Activated B cell treated with CpG ODN at 0.5 μM for 24 hours (primary cell): ENCODE measurements around the gene NOM1. TPM values are rescaled to one million over a fixed set of nuclear protein-coding genes. Genes with fewer than 3 reads are reported as not detected.

Source experiments
- ATAC-seq: fragments of 200-7000 bp; cut with Tn5 transposase; one replicate; pipeline ENCODE4 v1.10.0; 2021; ENCODE audit warnings: low read depth, mild to moderate bottlenecking, moderate library complexity
- CTCF ChIA-PET: fragments of 350-600 bp; sonication (Branson Sonifier 250); formaldehyde crosslinking; loops from one replicate; lab custom pipeline; 2021; ENCODE audit warnings: antibody characterized with exemption; lab: Charles Lee
- POLR2A ChIA-PET: fragments of 350-600 bp; sonication (Branson Sonifier 250); formaldehyde crosslinking; loops from one replicate; lab custom pipeline; 2021; ENCODE audit warnings: antibody characterized with exemption; lab: Charles Lee
- DNase-seq: peaks from one replicate; pipeline ENCODE4 v3.0.0; 2022
- H3K27ac Mint-ChIP-seq: one replicate; pipeline ENCODE4 v1.8.0; 2020; ENCODE audit warnings: mixed read lengths
- H3K27me3 Mint-ChIP-seq: one replicate; pipeline ENCODE4 v1.8.0; 2021; ENCODE audit warnings: mixed read lengths
- H3K36me3 Mint-ChIP-seq: one replicate; pipeline ENCODE4 v1.8.0; 2021; ENCODE audit warnings: low read depth, mixed read lengths
- H3K4me1 Mint-ChIP-seq: one replicate; pipeline ENCODE4 v1.8.0; 2021; ENCODE audit warnings: mixed read lengths
- H3K4me3 Mint-ChIP-seq: one replicate; pipeline ENCODE4 v1.8.0; 2020; ENCODE audit warnings: mild to moderate bottlenecking, mixed read lengths
- H3K9me3 Mint-ChIP-seq: one replicate; pipeline ENCODE4 v1.8.0; 2020; ENCODE audit warnings: mixed read lengths
- intact Hi-C: fragments of 100-400 bp; cut with micrococcal nuclease; formaldehyde crosslinking; loops from one replicate; pipeline ENCODE4 v1.15.1; 2024
- total RNA-seq: library from RNA; stranded (reverse); gene quantifications from 2 replicates; pipeline ENCODE4 v1.2.3, GENCODE V29; 2022
- TF ChIP-seq, protein P1 (sequence below): fragments of 200-600 bp; IDR thresholded peaks from one replicate; pipeline ENCODE4 v1.8.0; 2022; ENCODE audit warnings: antibody characterized with exemption, mild to moderate bottlenecking

NOM1 gene
- total RNA-seq, 1 donor from 2014 or later = 39.1 TPM

DNA sequence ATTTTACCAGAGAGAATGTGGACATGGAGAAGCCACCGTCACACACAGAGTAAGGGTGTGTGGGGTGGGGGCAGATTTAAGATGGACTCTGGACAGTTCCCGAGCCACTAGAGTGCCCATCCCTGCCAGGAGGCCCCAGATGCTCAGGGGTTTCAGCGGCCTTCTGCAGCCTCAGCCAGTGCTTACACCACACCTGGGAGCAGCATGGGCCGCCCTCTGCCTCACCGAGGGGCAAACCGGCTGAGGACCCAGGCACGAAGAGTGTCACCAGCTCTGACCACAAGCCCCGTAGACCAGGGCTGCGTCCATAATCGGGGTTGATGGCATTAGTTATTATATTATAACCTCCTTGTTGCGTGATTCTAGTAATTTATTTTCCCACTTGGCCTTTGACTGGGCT is 67.6 kb downstream of the NOM1 start:
- POLR2A ChIA-PET = no interaction called here

DNA sequence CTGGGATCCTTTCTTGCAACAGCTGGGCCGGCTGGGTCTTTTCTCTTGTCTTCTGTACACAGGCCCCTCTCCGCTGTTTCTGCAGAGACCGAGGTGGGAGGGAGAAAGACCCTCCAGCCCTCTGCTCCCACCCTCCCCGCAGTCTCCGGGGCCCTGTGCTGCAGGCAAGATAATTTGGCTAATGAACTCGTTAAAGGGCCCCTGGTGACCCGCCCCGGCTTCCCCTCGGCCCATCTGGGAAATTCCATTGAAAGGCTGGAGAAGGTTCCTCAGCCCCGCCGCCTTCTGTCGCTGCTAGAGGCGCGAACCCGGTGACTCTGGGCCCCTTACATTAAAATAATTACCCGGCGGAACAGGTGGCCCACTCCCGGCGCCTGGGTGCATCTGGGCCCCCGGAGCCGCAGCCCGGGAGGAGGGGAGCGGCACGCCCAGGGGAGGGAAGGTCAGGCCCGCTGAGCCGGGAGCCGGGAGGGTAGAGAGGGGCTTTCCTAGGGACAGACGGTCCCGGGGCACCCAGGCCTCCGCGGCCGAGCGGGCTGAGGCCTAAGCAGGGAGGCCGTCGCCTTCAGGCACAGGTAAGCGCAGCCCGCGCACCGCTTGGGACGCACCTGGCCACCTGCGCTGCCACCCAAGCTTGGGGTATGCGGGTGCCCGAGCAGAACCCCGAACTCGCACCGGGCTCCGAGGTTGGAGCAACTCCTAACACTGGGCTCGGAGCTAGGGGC is 68.3 kb downstream of the NOM1 start:
- ATAC-seq (no peak), DNase-seq (no peak)
- ChIA-PET CTCF (no interaction called here), POLR2A (no interaction called here)
- Mint-ChIP-seq H3K4me1 (peaks cover 15% of the 10 kb centered on the region), H3K36me3 (no peaks in the 10 kb centered on the region), H3K27ac (no peak overlapping the region), H3K4me3 (no peak overlapping the region), H3K27me3 (peaks cover 61% of the 10 kb centered on the region), H3K9me3 (no peaks in the 10 kb centered on the region)
- intact Hi-C loops = no loop called here
- TF ChIP-seq, protein P1, sequence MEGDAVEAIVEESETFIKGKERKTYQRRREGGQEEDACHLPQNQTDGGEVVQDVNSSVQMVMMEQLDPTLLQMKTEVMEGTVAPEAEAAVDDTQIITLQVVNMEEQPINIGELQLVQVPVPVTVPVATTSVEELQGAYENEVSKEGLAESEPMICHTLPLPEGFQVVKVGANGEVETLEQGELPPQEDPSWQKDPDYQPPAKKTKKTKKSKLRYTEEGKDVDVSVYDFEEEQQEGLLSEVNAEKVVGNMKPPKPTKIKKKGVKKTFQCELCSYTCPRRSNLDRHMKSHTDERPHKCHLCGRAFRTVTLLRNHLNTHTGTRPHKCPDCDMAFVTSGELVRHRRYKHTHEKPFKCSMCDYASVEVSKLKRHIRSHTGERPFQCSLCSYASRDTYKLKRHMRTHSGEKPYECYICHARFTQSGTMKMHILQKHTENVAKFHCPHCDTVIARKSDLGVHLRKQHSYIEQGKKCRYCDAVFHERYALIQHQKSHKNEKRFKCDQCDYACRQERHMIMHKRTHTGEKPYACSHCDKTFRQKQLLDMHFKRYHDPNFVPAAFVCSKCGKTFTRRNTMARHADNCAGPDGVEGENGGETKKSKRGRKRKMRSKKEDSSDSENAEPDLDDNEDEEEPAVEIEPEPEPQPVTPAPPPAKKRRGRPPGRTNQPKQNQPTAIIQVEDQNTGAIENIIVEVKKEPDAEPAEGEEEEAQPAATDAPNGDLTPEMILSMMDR = no peak

More for the DNA sequence above, 67.6 kb downstream of the NOM1 start:
- Mint-ChIP-seq H3K9me3 (no peaks in the 10 kb centered on the region), H3K27ac (no peak overlapping the region), H3K36me3 (no peaks in the 10 kb centered on the region), H3K4me3 (no peak overlapping the region), H3K4me1 (peaks cover 14% of the 10 kb centered on the region), H3K27me3 (peaks cover 57% of the 10 kb centered on the region)
- CTCF ChIA-PET = no interaction called here
- TF ChIP-seq, protein P1 = no peak
- intact Hi-C loops = no loop called here
- no peak for DNase-seq
- ATAC-seq = no peak

DNA sequence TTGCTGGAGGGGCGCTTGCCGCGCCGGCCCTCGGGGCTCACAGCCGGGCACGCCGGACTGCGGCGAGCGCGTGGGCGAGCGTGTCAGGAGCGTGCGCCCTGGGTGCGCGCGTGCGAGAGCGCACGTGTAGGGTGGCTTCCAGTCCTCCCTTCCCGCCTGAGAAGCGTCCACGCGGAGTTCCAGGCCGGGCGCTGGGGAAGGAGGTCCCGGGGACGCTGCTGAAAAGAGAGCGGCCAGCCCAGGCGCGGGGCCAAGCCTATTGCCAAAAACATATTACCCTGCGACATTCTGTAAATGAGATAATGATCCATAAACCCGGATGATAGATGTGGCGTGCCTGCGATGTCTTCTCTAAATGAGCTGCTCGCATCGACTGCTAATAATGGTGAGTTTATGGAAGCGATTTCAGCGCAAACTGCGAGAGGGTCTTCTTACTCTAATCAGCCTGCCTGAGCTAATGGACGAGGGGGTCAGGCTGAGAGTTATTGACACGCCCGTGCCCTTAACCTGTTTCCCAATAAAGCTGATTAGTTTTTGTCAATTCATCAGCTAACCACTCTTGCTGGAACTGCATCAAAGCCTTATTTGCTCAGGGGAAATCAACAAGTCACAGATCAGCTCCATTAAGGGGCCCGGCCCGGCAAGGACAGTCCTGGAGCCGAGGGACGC is 69.0 kb downstream of the NOM1 start:
- Mint-ChIP-seq H3K9me3 (no peaks in the 10 kb centered on the region), H3K4me3 (no peak overlapping the region), H3K4me1 (peaks cover 15% of the 10 kb centered on the region), H3K27me3 (peaks cover 62% of the 10 kb centered on the region), H3K36me3 (no peaks in the 10 kb centered on the region), H3K27ac (no peak overlapping the region)
- DNase-seq (no peak), ATAC-seq (no peak)
- TF ChIP-seq, protein P1 = no peak
- ChIA-PET CTCF (no interaction called here), POLR2A (no interaction called here)
- intact Hi-C loops = no loop called here

DNA sequence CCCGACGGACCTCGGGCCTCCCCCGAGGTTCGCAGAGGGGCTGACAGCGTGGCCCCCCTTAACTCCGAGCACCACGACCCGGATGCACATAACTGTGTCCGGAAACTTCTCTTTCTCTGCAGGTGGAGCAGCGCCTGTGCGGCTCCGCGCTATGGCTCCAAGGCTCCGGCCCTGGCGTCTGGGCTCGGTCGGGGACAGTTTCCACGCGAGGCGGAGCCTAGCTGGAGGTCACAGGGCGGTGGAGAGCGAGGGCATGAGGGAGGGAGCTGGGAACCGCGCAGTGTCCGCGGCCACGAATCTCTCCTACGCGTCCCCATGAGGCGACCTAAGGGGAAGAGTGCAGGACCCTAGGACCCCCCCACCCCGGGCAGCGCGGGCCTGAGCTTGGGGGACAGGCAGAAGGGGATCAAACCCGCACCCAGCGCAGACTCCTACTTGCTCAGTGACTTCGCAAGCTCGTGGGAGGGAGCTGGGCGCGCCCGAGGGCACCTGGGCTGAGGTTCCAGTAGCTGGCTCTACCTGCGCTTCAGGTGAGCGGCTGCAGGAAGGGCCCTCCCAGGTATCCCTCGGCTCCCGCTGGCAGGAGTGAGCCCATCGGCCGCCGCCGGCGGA is 69.6 kb downstream of the NOM1 start:
- Mint-ChIP-seq H3K4me3 (no peak overlapping the region), H3K36me3 (no peaks in the 10 kb centered on the region), H3K27ac (no peak overlapping the region), H3K9me3 (no peaks in the 10 kb centered on the region), H3K27me3 (peaks cover 59% of the 10 kb centered on the region), H3K4me1 (peaks cover 15% of the 10 kb centered on the region)
- ATAC-seq (no peak), DNase-seq (no peak)
- CTCF ChIA-PET = no interaction called here
- TF ChIP-seq, protein P1 = no peak
- POLR2A ChIA-PET = no interaction called here
- intact Hi-C loops = no loop called here

DNA sequence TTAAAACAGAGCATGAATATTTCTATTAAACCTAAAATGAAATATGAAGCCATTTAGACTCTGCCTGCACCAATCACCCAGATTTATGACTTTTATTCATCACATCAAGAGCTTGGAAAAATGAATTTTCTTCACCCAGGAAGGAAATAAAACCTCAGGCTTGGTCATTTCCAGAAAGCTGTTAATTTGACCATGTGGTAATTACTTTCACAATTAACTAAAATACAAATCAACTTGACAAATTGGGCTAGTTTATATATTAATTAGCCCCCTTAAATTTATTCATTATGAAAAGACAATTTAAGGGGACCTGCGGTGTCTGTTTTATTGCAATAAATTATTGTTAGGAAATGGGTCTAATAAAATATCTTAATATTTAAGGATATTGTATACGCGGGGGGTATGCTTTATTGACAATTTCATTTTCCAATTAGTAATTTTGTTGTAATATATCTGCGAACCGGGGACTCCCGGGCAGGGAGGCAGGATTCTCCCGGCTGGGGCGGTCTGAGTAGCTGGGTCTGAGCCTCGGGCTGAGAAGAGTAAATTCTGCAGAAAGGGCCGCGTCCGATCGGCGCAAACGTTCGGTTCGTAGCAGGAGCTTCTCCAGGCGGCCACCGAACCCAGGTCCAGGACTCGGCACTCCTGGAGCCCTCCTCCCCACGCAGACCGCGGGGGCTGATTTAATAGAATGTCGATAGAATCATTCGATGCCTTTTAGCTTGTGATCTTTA is 70.4 kb downstream of the NOM1 start:
- Mint-ChIP-seq H3K27me3 (peaks cover 56% of the 10 kb centered on the region), H3K27ac (no peak overlapping the region), H3K4me3 (no peak overlapping the region), H3K36me3 (no peaks in the 10 kb centered on the region), H3K4me1 (peaks cover 15% of the 10 kb centered on the region), H3K9me3 (peaks cover 2% of the 10 kb centered on the region)
- DNase-seq (no peak), ATAC-seq (no peak)
- intact Hi-C loops = loop anchor here (5.0 kb wide), 1 partner anchor 1208 kb away; the partner anchor contains the start of gene SHH
- CTCF ChIA-PET = no interaction called here
- TF ChIP-seq, protein P1 = no peak
- POLR2A ChIA-PET = no interaction called here
